Measurements from ENCODE around the gene PHLDB2. TPM values are rescaled to one million over a fixed set of nuclear protein-coding genes. Genes with fewer than 3 reads are reported as not detected.

PHLDB2 gene
- total RNA-seq, 1 donor from 2014 or later: 2.5 TPM

DNA sequence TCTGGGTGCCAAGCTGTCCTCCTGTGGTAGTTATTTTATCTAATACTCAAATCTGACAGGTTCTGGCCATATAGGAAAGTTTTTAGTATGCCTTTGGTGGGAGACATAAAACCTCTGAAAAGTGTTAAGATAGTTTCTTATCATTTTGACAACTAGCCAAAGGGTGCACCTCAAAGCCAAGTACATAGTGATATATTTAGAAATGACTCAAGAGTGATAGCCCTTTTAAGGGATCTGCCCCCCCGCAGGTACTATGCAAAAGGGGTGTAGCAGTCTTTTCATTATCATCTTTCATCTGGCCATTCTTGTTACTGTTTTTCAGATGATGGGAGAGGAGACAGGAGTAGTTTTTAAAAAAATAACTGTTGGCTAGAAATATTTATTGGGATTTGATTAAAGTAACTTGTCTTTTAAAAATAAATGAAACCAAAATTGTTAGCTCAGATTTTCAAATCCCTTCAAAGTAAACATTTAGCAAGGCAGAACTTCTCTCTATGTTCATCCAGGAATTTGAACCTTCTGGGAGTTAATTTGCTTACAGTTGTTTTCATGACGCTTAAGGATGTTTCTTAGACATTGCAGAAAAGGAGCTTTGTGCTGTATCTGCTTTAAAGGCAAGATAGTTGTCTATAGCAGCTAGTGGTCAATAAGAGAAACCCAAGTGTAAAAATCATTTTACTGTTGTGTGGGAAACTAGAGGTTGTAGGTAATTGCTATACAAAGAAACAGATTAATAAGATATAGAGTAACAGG lies 5.1 kb downstream of the PHLDB2 start:
- TF ChIP-seq, protein P1, sequence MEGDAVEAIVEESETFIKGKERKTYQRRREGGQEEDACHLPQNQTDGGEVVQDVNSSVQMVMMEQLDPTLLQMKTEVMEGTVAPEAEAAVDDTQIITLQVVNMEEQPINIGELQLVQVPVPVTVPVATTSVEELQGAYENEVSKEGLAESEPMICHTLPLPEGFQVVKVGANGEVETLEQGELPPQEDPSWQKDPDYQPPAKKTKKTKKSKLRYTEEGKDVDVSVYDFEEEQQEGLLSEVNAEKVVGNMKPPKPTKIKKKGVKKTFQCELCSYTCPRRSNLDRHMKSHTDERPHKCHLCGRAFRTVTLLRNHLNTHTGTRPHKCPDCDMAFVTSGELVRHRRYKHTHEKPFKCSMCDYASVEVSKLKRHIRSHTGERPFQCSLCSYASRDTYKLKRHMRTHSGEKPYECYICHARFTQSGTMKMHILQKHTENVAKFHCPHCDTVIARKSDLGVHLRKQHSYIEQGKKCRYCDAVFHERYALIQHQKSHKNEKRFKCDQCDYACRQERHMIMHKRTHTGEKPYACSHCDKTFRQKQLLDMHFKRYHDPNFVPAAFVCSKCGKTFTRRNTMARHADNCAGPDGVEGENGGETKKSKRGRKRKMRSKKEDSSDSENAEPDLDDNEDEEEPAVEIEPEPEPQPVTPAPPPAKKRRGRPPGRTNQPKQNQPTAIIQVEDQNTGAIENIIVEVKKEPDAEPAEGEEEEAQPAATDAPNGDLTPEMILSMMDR (IDR thresholded peaks at IDR 0.05): no peak
- DNase-seq (no peak), ATAC-seq (ENCODE audit: low read depth) (no peak)
- ChIA-PET POLR2A (no interaction called here), CTCF (no interaction called here)
- intact Hi-C loops (cut with micrococcal nuclease): loop anchor here (10.0 kb wide), 2 partner anchors 289 to 789 kb away; partner anchors contain the start of gene NECTIN3
- Mint-ChIP-seq H3K36me3 (ENCODE audit: low read depth) (peaks cover 8% of the 10 kb centered on the region), H3K4me1 (peaks cover 15% of the 10 kb centered on the region), H3K9me3 (no peaks in the 10 kb centered on the region), H3K4me3 (no peak overlapping the region), H3K27ac (no peak overlapping the region), H3K27me3 (peaks cover 1% of the 10 kb centered on the region)

DNA sequence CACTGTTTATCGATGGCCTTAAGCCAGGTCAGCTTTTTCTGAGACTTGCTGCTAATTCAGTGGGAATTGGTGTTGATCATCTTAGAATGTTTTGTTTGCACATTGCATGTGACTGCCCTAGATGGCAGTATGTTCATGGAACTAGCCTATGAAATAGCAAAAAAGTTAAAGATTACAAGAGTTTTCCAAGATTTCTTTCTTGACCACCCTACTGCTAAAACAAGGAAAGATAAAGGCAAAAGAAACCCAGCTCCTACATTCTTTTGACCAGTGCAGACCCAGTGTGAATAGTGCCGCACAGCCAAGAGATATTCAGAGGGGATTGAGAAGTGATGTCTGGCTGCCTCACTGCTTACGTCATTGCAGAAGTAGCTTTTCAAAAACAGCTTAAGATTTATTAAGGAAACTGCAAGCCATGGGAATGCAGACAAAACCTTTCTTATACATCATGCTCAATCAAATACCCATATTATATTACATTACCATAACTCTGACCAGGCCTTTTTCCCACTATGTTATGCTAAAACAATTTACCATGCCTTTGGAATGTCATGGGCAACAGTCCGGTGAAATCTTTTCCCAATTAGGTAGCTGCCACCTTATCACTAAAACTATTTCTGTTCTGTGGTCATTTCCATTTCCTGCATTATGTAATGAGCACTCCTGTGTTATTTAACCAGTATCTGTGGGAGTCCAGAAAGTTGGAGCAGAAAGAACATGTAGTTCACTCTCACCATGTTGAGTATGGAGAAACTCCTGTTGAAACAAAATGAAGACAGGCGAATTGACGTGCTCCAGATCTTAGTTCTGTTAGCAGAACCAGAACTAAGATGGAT lies 6.0 kb downstream of the PHLDB2 start:
- TF ChIP-seq, protein P1 (IDR thresholded peaks at IDR 0.05): no peak
- H3K36me3 Mint-ChIP-seq (ENCODE audit: low read depth): peaks cover 4% of the 10 kb centered on the region
- no peak for ATAC-seq (ENCODE audit: low read depth)
- no peak overlapping the region for H3K27ac Mint-ChIP-seq
- ChIA-PET CTCF (interaction anchor here (0.9 kb wide), 1 partner anchor 21 kb away, joined by 3 read pairs; no protein-coding TSS in a partner anchor), POLR2A (no interaction called here)
- no peaks in the 10 kb centered on the region for H3K9me3 Mint-ChIP-seq
- peaks cover 14% of the 10 kb centered on the region for H3K4me1 Mint-ChIP-seq
- H3K4me3 Mint-ChIP-seq: no peak overlapping the region
- intact Hi-C loops (cut with micrococcal nuclease): loop anchor here (10.0 kb wide), 2 partner anchors 290 to 790 kb away; partner anchors contain the start of gene NECTIN3
- DNase-seq: no peak
- H3K27me3 Mint-ChIP-seq: peaks cover 1% of the 10 kb centered on the region

DNA sequence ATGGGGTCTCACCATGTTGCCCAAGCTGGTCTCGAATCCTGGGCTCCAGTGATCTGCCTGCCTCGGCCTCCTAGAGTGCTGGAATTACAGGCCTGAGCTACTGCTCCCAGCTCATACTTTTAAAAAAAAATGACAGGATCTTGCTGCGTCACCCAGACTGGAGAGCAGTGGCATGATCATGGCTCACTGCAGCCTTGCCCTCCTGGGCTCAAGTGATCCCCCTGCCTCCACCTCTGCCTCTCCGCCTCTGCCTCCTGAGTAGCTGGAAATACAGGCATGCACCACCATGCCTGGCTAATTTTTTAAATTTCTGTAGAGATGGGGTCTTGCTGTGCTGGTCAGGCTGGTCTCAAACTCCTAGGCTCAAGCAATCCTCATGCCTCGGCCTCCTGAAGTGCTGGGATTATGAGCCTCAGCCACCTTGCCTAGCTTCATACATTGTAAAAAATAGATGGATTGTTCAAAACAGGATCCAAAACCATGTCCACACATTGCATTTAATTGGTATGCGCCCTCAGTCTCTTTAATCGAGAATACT lies 8.9 kb downstream of the PHLDB2 start:
- no peak for DNase-seq
- TF ChIP-seq, protein P1 (IDR thresholded peaks at IDR 0.05): no peak
- H3K27ac Mint-ChIP-seq: no peak overlapping the region
- H3K4me1 Mint-ChIP-seq: peaks cover 5% of the 10 kb centered on the region
- no peaks in the 10 kb centered on the region for H3K27me3 Mint-ChIP-seq
- POLR2A ChIA-PET: no interaction called here
- intact Hi-C loops (cut with micrococcal nuclease): loop anchor here (10.0 kb wide), 2 partner anchors 293 to 793 kb away; partner anchors contain the start of gene NECTIN3
- CTCF ChIA-PET: no interaction called here
- no peaks in the 10 kb centered on the region for H3K9me3 Mint-ChIP-seq
- H3K36me3 Mint-ChIP-seq (ENCODE audit: low read depth): no peaks in the 10 kb centered on the region
- ATAC-seq (ENCODE audit: low read depth): no peak
- H3K4me3 Mint-ChIP-seq: no peak overlapping the region

DNA sequence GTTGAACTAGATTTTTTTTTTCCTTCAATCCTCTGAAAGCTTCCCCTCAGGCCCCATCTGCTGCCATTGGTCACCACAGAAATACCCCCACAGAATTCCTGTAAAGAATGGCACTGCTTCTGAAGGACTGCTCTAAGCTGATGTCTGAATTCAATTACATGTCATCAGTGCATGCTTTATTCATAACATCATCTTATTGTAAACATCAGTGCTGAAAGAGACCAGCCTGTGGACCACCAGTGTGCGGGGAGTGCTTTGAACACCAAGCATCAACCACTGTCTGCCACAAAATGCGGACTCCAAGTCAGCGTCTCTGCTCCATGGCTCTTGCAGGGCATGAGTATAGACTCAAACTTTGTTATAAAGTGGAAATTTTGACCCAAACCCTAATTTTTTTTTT lies 11.6 kb downstream of the PHLDB2 start:
- intact Hi-C loops (cut with micrococcal nuclease): no loop called here
- Mint-ChIP-seq H3K36me3 (ENCODE audit: low read depth) (no peaks in the 10 kb centered on the region), H3K4me1 (peaks cover 5% of the 10 kb centered on the region), H3K4me3 (no peak overlapping the region), H3K9me3 (no peaks in the 10 kb centered on the region), H3K27me3 (no peaks in the 10 kb centered on the region), H3K27ac (no peak overlapping the region)
- DNase-seq (no peak), ATAC-seq (ENCODE audit: low read depth) (no peak)
- ChIA-PET CTCF (no interaction called here), POLR2A (no interaction called here)
- TF ChIP-seq, protein P1 (IDR thresholded peaks at IDR 0.05): no peak
